Duodenal mucosa (tissue), 2 donors: ENCODE data around the gene NOL4L.
"Not testable (repeated sequence)": the region's sequence is repeated elsewhere in the genome, so short reads cannot be mapped to it uniquely, and the experiment has no call there.

Source experiments
- H3K27ac ChIP-seq: one replicate; pipeline ENCODE4 v1.7.0; 2013; ENCODE audit warnings: low read depth, low read length
- H3K27me3 ChIP-seq, 2 donors: one replicate each; pipeline ENCODE4 v1.7.0; 2013; ENCODE audit warnings: low read length in 2 of 2, control low read depth in 1 of 2; ENCODE audit not compliant: insufficient read depth in 2 of 2, control insufficient read depth in 1 of 2
- H3K36me3 ChIP-seq, 2 donors: one replicate each; pipeline ENCODE4 v1.7.0; 2013; ENCODE audit warnings: low read length in 2 of 2, control low read depth in 1 of 2; ENCODE audit not compliant: insufficient read depth in 2 of 2, control insufficient read depth in 1 of 2
- H3K4me1 ChIP-seq, 2 donors: one replicate each; pipeline ENCODE4 v1.7.0; 2013; ENCODE audit warnings: low read length in 2 of 2, control low read depth in 1 of 2; ENCODE audit not compliant: insufficient read depth in 2 of 2, control insufficient read depth in 1 of 2
- H3K4me3 ChIP-seq, 2 donors: one replicate each; pipeline ENCODE4 v1.7.0; 2013; ENCODE audit warnings: low read length in 2 of 2, low read depth in 1 of 2
- H3K9ac ChIP-seq, 2 donors: one replicate each; pipeline ENCODE4 v1.7.0; 2013; ENCODE audit warnings: low read length in 2 of 2, low read depth in 1 of 2
- H3K9me3 ChIP-seq, 2 donors: one replicate each; pipeline ENCODE4 v1.7.0; 2013; ENCODE audit warnings: low read length in 2 of 2, control low read depth in 1 of 2; ENCODE audit not compliant: control insufficient read depth in 1 of 2

Gene NOL4L

GRCh38 chr20:32595143-32595542 lies 10.0 kb upstream of the NOL4L start:
- H3K9ac ChIP-seq = no peak overlapping the region
- no peaks in the 10 kb centered on the region for H3K4me1 ChIP-seq
- H3K27me3 ChIP-seq = no peaks in the 10 kb centered on the region
- H3K9me3 ChIP-seq = no peaks in the 10 kb centered on the region
- H3K36me3 ChIP-seq = no peaks in the 10 kb centered on the region
- H3K4me3 ChIP-seq = no peak overlapping the region
- H3K27ac ChIP-seq = no peak overlapping the region

GRCh38 chr20:32594669-32595068 lies 9.5 kb upstream of the NOL4L start:
- H3K27me3 ChIP-seq, H3K4me3 ChIP-seq, H3K27ac ChIP-seq, H3K9ac ChIP-seq, H3K4me1 ChIP-seq, H3K36me3 ChIP-seq, H3K9me3 ChIP-seq: not testable (repeated sequence)

GRCh38 chr20:32594204-32594603 lies 9.1 kb upstream of the NOL4L start:
- Histone ChIP-seq H3K9ac (no peak overlapping the region), H3K4me1 (no peaks in the 10 kb centered on the region), H3K4me3 (no peak overlapping the region), H3K9me3 (no peaks in the 10 kb centered on the region), H3K27me3 (no peaks in the 10 kb centered on the region), H3K36me3 (no peaks in the 10 kb centered on the region), H3K27ac (no peak overlapping the region)

- H3K4me3 ChIP-seq, H3K4me1 ChIP-seq, H3K9ac ChIP-seq, H3K27ac ChIP-seq, H3K36me3 ChIP-seq, H3K9me3 ChIP-seq, H3K27me3 ChIP-seq: not testable (repeated sequence)
These were observed 7.5 kb upstream of the NOL4L start for GRCh38 chr20:32592616-32593015.

GRCh38 chr20:32592022-32592421 lies 6.9 kb upstream of the NOL4L start:
- no peaks in the 10 kb centered on the region for H3K9me3 ChIP-seq
- H3K4me1 ChIP-seq = no peaks in the 10 kb centered on the region
- no peak overlapping the region for H3K27ac ChIP-seq
- H3K9ac ChIP-seq = no peak overlapping the region
- peaks cover 9 to 10% of the 10 kb centered on the region in 2 donors for H3K27me3 ChIP-seq
- H3K4me3 ChIP-seq = no peak overlapping the region
- no peaks in the 10 kb centered on the region for H3K36me3 ChIP-seq

GRCh38 chr20:32589769-32590168 lies 4.6 kb upstream of the NOL4L start:
- no peaks in the 10 kb centered on the region for H3K9me3 ChIP-seq

GRCh38 chr20:32589256-32589655 lies 4.1 kb upstream of the NOL4L start:
- Histone ChIP-seq H3K27ac (no peak overlapping the region), H3K27me3 (peaks cover 20 to 24% of the 10 kb centered on the region in 2 donors), H3K4me3 (no peak overlapping the region), H3K36me3 (no peaks in the 10 kb centered on the region), H3K4me1 (no peaks in the 10 kb centered on the region), H3K9ac (no peak overlapping the region), H3K9me3 (no peaks in the 10 kb centered on the region)

More at GRCh38 chr20:32589769-32590168, 4.6 kb upstream of the NOL4L start:
- Histone ChIP-seq H3K9ac (no peak overlapping the region), H3K4me1 (no peaks in the 10 kb centered on the region), H3K27ac (no peak overlapping the region), H3K27me3 (peaks cover 20 to 24% of the 10 kb centered on the region in 2 donors), H3K4me3 (no peak overlapping the region), H3K36me3 (no peaks in the 10 kb centered on the region)

GRCh38 chr20:32588040-32588439 lies 2.9 kb upstream of the NOL4L start:
- Histone ChIP-seq H3K9me3 (no peaks in the 10 kb centered on the region), H3K4me1 (no peaks in the 10 kb centered on the region), H3K4me3 (no peak overlapping the region), H3K27me3 (peaks cover 20 to 24% of the 10 kb centered on the region in 2 donors), H3K27ac (no peak overlapping the region), H3K36me3 (no peaks in the 10 kb centered on the region), H3K9ac (no peak overlapping the region)

GRCh38 chr20:32586291-32586690 lies 1.2 kb upstream of the NOL4L start:
- Histone ChIP-seq H3K27me3 (peaks cover 20 to 24% of the 10 kb centered on the region in 2 donors), H3K9ac (no peak overlapping the region), H3K4me3 (no peak overlapping the region), H3K36me3 (no peaks in the 10 kb centered on the region), H3K4me1 (no peaks in the 10 kb centered on the region), H3K9me3 (no peaks in the 10 kb centered on the region), H3K27ac (no peak overlapping the region)

- H3K9me3 ChIP-seq = no peaks in the 10 kb centered on the region
- peaks cover 20 to 24% of the 10 kb centered on the region in 2 donors for H3K27me3 ChIP-seq
- no peak overlapping the region for H3K4me3 ChIP-seq
- H3K9ac ChIP-seq = no peak overlapping the region
- H3K4me1 ChIP-seq = no peaks in the 10 kb centered on the region
- no peak overlapping the region for H3K27ac ChIP-seq
- no peaks in the 10 kb centered on the region for H3K36me3 ChIP-seq
These were observed 524 bp upstream of the NOL4L start for GRCh38 chr20:32585586-32586127.

GRCh38 chr20:32583581-32584070 lies 1.5 kb downstream of the NOL4L start:
- Histone ChIP-seq H3K9me3 (no peaks in the 10 kb centered on the region), H3K27ac (no peak overlapping the region), H3K27me3 (peaks cover 20 to 24% of the 10 kb centered on the region in 2 donors), H3K36me3 (no peaks in the 10 kb centered on the region), H3K4me1 (peaks cover 0 to 4% of the 10 kb centered on the region in 2 donors), H3K9ac (no peak overlapping the region), H3K4me3 (no peak overlapping the region)
